MM.1S (cell line): Measurements from ENCODE around the gene CCL17.

Experiments
- DNase-seq: peaks from one replicate; pipeline ENCODE4 v3.0.0-alpha.2; 2015
- H2AFZ ChIP-seq: fragments of 300-600 bp; sonication (generic); 2 replicates; pipeline ENCODE4 v1.6.0; 2016; ENCODE audit warnings: antibody characterized with exemption, low read length
- H3F3A ChIP-seq: fragments of 300-600 bp; sonication (generic); 2 replicates; pipeline ENCODE4 v1.6.1; 2016; ENCODE audit warnings: mild to moderate bottlenecking, antibody characterized with exemption, low read length, moderate library complexity, mixed read lengths; ENCODE audit not compliant: insufficient read depth
- H3K27ac ChIP-seq: fragments of 300-600 bp; sonication (generic); 2 replicates; pipeline ENCODE4 v1.5.1; 2016; ENCODE audit warnings: mild to moderate bottlenecking, low read length
- H3K27me3 ChIP-seq: fragments of 300-600 bp; sonication (generic); replicated peaks from 2 replicates; pipeline ENCODE4 v1.6.0; 2016; ENCODE audit warnings: low read length; ENCODE audit not compliant: insufficient read depth
- H3K36me3 ChIP-seq: fragments of 300-600 bp; sonication (generic); replicated peaks from 2 replicates; pipeline ENCODE4 v1.6.1; 2016; ENCODE audit warnings: mild to moderate bottlenecking, low read length, mixed read lengths; ENCODE audit not compliant: insufficient read depth
- H3K4me1 ChIP-seq: fragments of 300-600 bp; sonication (generic); 2 replicates; pipeline ENCODE4 v1.6.1; 2016; ENCODE audit warnings: low read length, mixed read lengths
- H3K4me2 ChIP-seq: fragments of 300-600 bp; sonication (generic); 2 replicates; pipeline ENCODE4 v1.6.0; 2016; ENCODE audit warnings: low read depth, low read length
- H3K4me3 ChIP-seq: fragments of 300-600 bp; sonication (generic); 2 replicates; pipeline ENCODE4 v1.5.1; 2016; ENCODE audit warnings: low read length, mixed read lengths
- H3K79me2 ChIP-seq: fragments of 300-600 bp; sonication (generic); 2 replicates; pipeline ENCODE4 v1.6.1; 2016; ENCODE audit warnings: mixed run types, low read length, mixed read lengths
- H3K9ac ChIP-seq: fragments of 300-600 bp; sonication (generic); 2 replicates; pipeline ENCODE4 v1.6.1; 2016; ENCODE audit warnings: low read length, mixed read lengths
- H3K9me2 ChIP-seq: fragments of 300-600 bp; sonication (generic); replicated peaks from 2 replicates; pipeline ENCODE4 v1.6.1; 2016; ENCODE audit warnings: mild to moderate bottlenecking, low read length, mixed read lengths; ENCODE audit not compliant: insufficient read depth
- H3K9me3 ChIP-seq: fragments of 300-600 bp; sonication (generic); replicated peaks from 2 replicates; pipeline ENCODE4 v1.6.1; 2016; ENCODE audit warnings: mild to moderate bottlenecking, low read length, mixed read lengths; ENCODE audit not compliant: insufficient read depth
- H4K20me1 ChIP-seq: fragments of 300-600 bp; sonication (generic); 2 replicates; pipeline ENCODE4 v1.6.1; 2016; ENCODE audit warnings: mild to moderate bottlenecking, low read length, moderate library complexity, mixed read lengths; ENCODE audit not compliant: insufficient read depth
- CTCF ChIP-seq: fragments of 300-600 bp; sonication (generic); IDR thresholded peaks from 2 replicates; pipeline ENCODE4 v1.5.1; 2016; ENCODE audit warnings: antibody characterized with exemption, low read length, mixed read lengths
- EZH2 ChIP-seq: fragments of 300-600 bp; sonication (generic); optimal IDR thresholded peaks from 2 replicates; pipeline ENCODE3; 2017; ENCODE audit warnings: low read depth, mild to moderate bottlenecking, antibody characterized with exemption, low read length, mixed read lengths
- EZH2phosphoT487 ChIP-seq: fragments of 300-600 bp; sonication (generic); IDR thresholded peaks from 2 replicates; pipeline ENCODE4 v1.6.1; 2018; ENCODE audit warnings: antibody characterized with exemption, low read length

The CCL17 gene

DNA sequence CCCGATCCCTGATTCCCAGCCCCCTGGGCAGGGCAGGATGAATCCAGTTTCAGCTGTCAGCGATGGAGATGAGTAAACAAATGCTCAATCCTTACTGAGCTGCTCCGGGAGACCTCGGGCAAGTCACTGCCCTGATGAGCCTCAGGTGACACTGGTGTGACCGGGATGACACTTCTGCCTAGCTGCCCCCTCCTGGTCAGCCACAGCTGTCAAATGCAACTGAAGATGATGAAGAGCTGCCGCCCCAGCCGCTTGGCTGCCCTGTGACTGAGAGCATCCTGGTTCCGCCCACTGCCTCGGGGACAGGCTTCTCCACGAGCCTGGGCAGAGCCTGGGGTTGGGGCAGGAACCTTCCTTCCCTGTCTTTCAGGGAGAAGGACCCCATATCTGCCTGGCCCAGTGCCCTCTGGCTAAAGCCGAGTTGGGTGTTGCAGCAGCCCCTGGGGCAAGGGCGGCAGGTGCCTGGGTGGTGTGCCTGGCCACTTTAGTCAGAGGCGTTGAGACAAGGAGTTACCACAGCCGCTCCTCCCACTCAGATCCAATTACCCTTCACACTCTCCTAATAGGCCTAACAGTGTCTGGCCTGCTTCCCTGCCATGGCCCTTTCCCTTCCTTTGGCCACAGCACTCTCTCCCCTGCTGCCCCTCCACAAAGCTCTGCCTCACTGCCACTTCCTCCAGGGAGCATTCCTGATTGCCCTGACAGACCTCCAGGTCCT lies 5.5 kb downstream of the CCL17 start:
- H3F3A ChIP-seq, result no peaks in the 10 kb centered on the region
- no peak overlapping the region for H3K27ac ChIP-seq
- H4K20me1 ChIP-seq, result no peaks in the 10 kb centered on the region
- no peak overlapping the region for H3K4me3 ChIP-seq
- no peaks in the 10 kb centered on the region for H3K4me1 ChIP-seq
- H3K9ac ChIP-seq, result no peak overlapping the region
- H3K79me2 ChIP-seq, result no peaks in the 10 kb centered on the region
- no peak overlapping the region for H3K4me2 ChIP-seq
- H3K27me3 ChIP-seq, result peaks cover 30% of the 10 kb centered on the region; the same call in 1 of the 2 replicates
- TF ChIP-seq EZH2phosphoT487 (no peak), EZH2 (no peak), CTCF (no peak)
- no peak for DNase-seq
- H2AFZ ChIP-seq, result no peak overlapping the region
- H3K9me3 ChIP-seq, result no peaks in the 10 kb centered on the region
- H3K9me2 ChIP-seq, result no peaks in the 10 kb centered on the region
- H3K36me3 ChIP-seq, result no peaks in the 10 kb centered on the region

- Histone ChIP-seq H2AFZ (no peak overlapping the region), H3K79me2 (no peaks in the 10 kb centered on the region), H3K9me3 (no peaks in the 10 kb centered on the region), H3F3A (no peaks in the 10 kb centered on the region), H3K4me1 (no peaks in the 10 kb centered on the region), H3K9me2 (no peaks in the 10 kb centered on the region), H3K4me2 (no peak overlapping the region), H4K20me1 (no peaks in the 10 kb centered on the region), H3K27me3 (peaks cover 24% of the 10 kb centered on the region; the same call in 1 of the 2 replicates), H3K27ac (no peak overlapping the region), H3K36me3 (no peaks in the 10 kb centered on the region), H3K4me3 (no peak overlapping the region), H3K9ac (no peak overlapping the region)
- TF ChIP-seq CTCF (no peak), EZH2phosphoT487 (no peak), EZH2 (no peak)
- no peak for DNase-seq
These were observed 6.9 kb downstream of the CCL17 start for GRCh38 chr16:57411362-57411976.

GRCh38 chr16:57412584-57412983 lies 8.0 kb downstream of the CCL17 start:
- no peak overlapping the region for H3K27ac ChIP-seq
- H3K4me1 ChIP-seq, result no peaks in the 10 kb centered on the region
- no peaks in the 10 kb centered on the region for H3K36me3 ChIP-seq
- H3K27me3 ChIP-seq, result peaks cover 19% of the 10 kb centered on the region; the same call in 1 of the 2 replicates
- H2AFZ ChIP-seq, result no peak overlapping the region
- TF ChIP-seq EZH2phosphoT487 (no peak), EZH2 (no peak), CTCF (no peak)
- H4K20me1 ChIP-seq, result no peaks in the 10 kb centered on the region
- H3F3A ChIP-seq, result no peaks in the 10 kb centered on the region
- no peaks in the 10 kb centered on the region for H3K9me3 ChIP-seq
- H3K9me2 ChIP-seq, result no peaks in the 10 kb centered on the region
- H3K4me2 ChIP-seq, result no peak overlapping the region
- H3K4me3 ChIP-seq, result no peak overlapping the region
- no peak overlapping the region for H3K9ac ChIP-seq
- no peak for DNase-seq
- no peaks in the 10 kb centered on the region for H3K79me2 ChIP-seq
